GM19397 (cell line): Measurements from ENCODE around the gene SS18.

ENCODE experiments used
- ATAC-seq: cut with Tn5 transposase; IDR thresholded peaks from one replicate; pipeline ENCODE4 v1.9.1; 2021; ENCODE audit warnings: mild to moderate bottlenecking, moderate library complexity; ENCODE audit not compliant: unreplicated experiment

SS18 gene

GRCh38 chr18:26073758-26074157 is 16.7 kb downstream of the SS18 start:
- ATAC-seq: no peak

GRCh38 chr18:26071725-26072124 is 18.7 kb downstream of the SS18 start:
- ATAC-seq: no peak

- no peak for ATAC-seq
These were observed 19.4 kb downstream of the SS18 start for GRCh38 chr18:26071020-26071419.

- no peak for ATAC-seq
These were observed 31.1 kb downstream of the SS18 start for GRCh38 chr18:26059357-26059756.

GRCh38 chr18:26057344-26057773 is 33.1 kb downstream of the SS18 start:
- no peak for ATAC-seq

- no peak for ATAC-seq
These were observed 34.1 kb downstream of the SS18 start for GRCh38 chr18:26056291-26056690.

- ATAC-seq: no peak
These were observed 37.9 kb downstream of the SS18 start for GRCh38 chr18:26052505-26052904.

GRCh38 chr18:26051843-26052242 is 38.6 kb downstream of the SS18 start:
- ATAC-seq: no peak

GRCh38 chr18:26046419-26047077 is 43.9 kb downstream of the SS18 start:
- ATAC-seq: no peak

- no peak for ATAC-seq
These were observed 45.6 kb downstream of the SS18 start for GRCh38 chr18:26044807-26045206.

GRCh38 chr18:26040051-26040656 is 50.3 kb downstream of the SS18 start:
- ATAC-seq: no peak

- no peak for ATAC-seq
These were observed 51.2 kb downstream of the SS18 start for GRCh38 chr18:26039203-26039602.

- ATAC-seq: no peak
These were observed 53.8 kb downstream of the SS18 start for GRCh38 chr18:26036635-26037034.

GRCh38 chr18:26034850-26035497 is 55.4 kb downstream of the SS18 start:
- no peak for ATAC-seq

- ATAC-seq: no peak
These were observed 67.8 kb downstream of the SS18 start for GRCh38 chr18:26022585-26022984.

GRCh38 chr18:26021061-26021754 is 69.2 kb downstream of the SS18 start:
- ATAC-seq: no peak

- ATAC-seq: no peak
These were observed 72.5 kb downstream of the SS18 start for GRCh38 chr18:26017929-26018328.

- ATAC-seq: no peak
These were observed 76.0 kb downstream of the SS18 start for GRCh38 chr18:26014462-26014861.

- no peak for ATAC-seq
These were observed 81.8 kb downstream of the SS18 start for GRCh38 chr18:26008619-26009018.

GRCh38 chr18:26008096-26008495 is 82.3 kb downstream of the SS18 start:
- ATAC-seq: no peak

- ATAC-seq: no peak
These were observed 84.5 kb downstream of the SS18 start for GRCh38 chr18:26005950-26006349.

GRCh38 chr18:26004832-26005231 is 85.6 kb downstream of the SS18 start:
- no peak for ATAC-seq
